HL-60 (cell line): Measurements from ENCODE around the gene EMP1.

Experiments used
- DNase-seq, 2 experiments: peaks; one replicate each; pipeline ENCODE4 v3.0.0-alpha.2; 2010 to 2020; ENCODE audit warnings: low read depth in 1 of 2, low spot score in 1 of 2
- H3K27ac ChIP-seq: fragments of 250-450 bp; sonication (Bioruptor Pico); replicated peaks from 2 replicates; pipeline ENCODE4 v1.5.1; 2020; ENCODE audit warnings: mild to moderate bottlenecking, moderate library complexity
- H3K27me3 ChIP-seq: fragments of 250-450 bp; sonication (Bioruptor Pico); 2 replicates; pipeline ENCODE4 v1.5.1; 2021; ENCODE audit warnings: mild to moderate bottlenecking, moderate library complexity; ENCODE audit not compliant: insufficient read depth, poor library complexity, severe bottlenecking
- H3K4me3 ChIP-seq: replicated peaks from 2 replicates; pipeline ENCODE4 v1.5.1; 2011; ENCODE audit warnings: mild to moderate bottlenecking, control low read depth, low read length; ENCODE audit not compliant: insufficient read depth
- GABPA ChIP-seq: IDR thresholded peaks from 2 replicates; pipeline ENCODE4 v1.6.1; 2012; ENCODE audit warnings: low read depth
- POLR2AphosphoS5 ChIP-seq: IDR thresholded peaks from 2 replicates; pipeline ENCODE4 v1.6.1; 2012; ENCODE audit warnings: low read depth
- SPI1 ChIP-seq: IDR thresholded peaks from 2 replicates; pipeline ENCODE4 v1.6.1; 2012; ENCODE audit warnings: low read depth, mild to moderate bottlenecking, borderline replicate concordance
- TF ChIP-seq, protein P1 (sequence below): IDR thresholded peaks from one replicate; pipeline ENCODE4 v1.5.1; 2011; ENCODE audit warnings: low read length, control low read depth, inconsistent platforms; ENCODE audit not compliant: insufficient read depth
- TF ChIP-seq, protein P2 (sequence below): IDR thresholded peaks from 2 replicates; pipeline ENCODE4 v1.6.1; 2012; ENCODE audit warnings: low read depth; ENCODE audit not compliant: insufficient replicate concordance

The EMP1 gene

DNA sequence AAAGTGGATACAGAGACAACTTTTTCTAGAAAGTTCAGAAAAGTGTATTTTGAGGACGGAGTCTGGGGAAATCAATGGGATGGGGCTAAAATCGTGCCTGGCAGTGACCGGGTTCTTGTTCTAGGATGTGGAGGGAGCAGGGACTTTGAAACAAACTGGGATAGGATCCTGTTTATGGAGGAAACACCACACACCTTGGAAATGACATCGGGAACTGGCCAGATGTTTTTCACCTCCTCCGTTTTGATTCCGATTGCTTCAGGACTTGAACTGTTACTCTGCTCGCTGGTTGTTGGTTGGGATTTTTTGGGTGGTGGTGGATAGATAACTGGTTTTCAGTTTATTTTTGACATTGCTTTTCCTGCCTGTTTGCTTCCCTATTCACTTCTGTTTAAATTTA is 506 bp downstream of the EMP1 start:
- DNase-seq, result no peak

DNA sequence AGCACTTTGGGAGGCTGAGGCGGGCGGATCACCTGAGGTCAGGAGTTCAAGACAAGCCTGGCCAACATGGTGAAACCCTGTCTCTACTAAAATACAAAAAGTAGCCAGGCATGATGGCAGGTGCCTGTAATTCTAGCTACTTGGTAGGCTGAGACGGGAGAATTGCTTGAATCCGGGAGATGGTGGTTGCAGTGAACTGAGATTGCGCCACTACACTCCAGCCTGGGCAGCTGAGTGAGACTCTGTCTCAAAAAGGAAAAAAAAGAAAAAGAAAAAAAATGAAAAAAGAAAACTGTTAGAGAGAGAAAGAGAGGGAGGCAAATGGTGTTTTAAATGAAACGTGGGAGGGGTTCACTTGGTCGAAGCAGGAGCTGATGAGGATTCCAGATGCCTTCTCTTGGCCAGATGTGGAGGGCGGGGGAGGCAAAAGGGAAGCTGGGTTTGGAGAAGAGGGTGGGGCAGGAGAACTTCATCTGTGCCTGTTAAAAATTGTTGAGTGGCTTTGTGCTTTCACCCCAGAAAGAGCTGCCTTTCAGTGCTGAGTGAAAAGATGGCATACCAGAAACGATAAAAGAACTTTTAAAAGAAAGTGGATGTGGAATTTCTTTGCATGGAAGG is 1.1 kb downstream of the EMP1 start:
- TF ChIP-seq, protein P1, sequence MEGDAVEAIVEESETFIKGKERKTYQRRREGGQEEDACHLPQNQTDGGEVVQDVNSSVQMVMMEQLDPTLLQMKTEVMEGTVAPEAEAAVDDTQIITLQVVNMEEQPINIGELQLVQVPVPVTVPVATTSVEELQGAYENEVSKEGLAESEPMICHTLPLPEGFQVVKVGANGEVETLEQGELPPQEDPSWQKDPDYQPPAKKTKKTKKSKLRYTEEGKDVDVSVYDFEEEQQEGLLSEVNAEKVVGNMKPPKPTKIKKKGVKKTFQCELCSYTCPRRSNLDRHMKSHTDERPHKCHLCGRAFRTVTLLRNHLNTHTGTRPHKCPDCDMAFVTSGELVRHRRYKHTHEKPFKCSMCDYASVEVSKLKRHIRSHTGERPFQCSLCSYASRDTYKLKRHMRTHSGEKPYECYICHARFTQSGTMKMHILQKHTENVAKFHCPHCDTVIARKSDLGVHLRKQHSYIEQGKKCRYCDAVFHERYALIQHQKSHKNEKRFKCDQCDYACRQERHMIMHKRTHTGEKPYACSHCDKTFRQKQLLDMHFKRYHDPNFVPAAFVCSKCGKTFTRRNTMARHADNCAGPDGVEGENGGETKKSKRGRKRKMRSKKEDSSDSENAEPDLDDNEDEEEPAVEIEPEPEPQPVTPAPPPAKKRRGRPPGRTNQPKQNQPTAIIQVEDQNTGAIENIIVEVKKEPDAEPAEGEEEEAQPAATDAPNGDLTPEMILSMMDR, result no peak
- TF ChIP-seq, protein P2, sequence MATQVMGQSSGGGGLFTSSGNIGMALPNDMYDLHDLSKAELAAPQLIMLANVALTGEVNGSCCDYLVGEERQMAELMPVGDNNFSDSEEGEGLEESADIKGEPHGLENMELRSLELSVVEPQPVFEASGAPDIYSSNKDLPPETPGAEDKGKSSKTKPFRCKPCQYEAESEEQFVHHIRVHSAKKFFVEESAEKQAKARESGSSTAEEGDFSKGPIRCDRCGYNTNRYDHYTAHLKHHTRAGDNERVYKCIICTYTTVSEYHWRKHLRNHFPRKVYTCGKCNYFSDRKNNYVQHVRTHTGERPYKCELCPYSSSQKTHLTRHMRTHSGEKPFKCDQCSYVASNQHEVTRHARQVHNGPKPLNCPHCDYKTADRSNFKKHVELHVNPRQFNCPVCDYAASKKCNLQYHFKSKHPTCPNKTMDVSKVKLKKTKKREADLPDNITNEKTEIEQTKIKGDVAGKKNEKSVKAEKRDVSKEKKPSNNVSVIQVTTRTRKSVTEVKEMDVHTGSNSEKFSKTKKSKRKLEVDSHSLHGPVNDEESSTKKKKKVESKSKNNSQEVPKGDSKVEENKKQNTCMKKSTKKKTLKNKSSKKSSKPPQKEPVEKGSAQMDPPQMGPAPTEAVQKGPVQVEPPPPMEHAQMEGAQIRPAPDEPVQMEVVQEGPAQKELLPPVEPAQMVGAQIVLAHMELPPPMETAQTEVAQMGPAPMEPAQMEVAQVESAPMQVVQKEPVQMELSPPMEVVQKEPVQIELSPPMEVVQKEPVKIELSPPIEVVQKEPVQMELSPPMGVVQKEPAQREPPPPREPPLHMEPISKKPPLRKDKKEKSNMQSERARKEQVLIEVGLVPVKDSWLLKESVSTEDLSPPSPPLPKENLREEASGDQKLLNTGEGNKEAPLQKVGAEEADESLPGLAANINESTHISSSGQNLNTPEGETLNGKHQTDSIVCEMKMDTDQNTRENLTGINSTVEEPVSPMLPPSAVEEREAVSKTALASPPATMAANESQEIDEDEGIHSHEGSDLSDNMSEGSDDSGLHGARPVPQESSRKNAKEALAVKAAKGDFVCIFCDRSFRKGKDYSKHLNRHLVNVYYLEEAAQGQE, result no peak
- TF ChIP-seq GABPA (no peak), SPI1 (no peak), POLR2AphosphoS5 (no peak)
- DNase-seq, result no peak
- Histone ChIP-seq H3K4me3 (no peak overlapping the region), H3K27ac (no peak overlapping the region), H3K27me3 (no peaks in the 10 kb centered on the region)

More for the DNA sequence above, 506 bp downstream of the EMP1 start:
- TF ChIP-seq, protein P2, result no peak
- TF ChIP-seq GABPA (no peak), SPI1 (no peak), POLR2AphosphoS5 (no peak)
- TF ChIP-seq, protein P1, result no peak
- Histone ChIP-seq H3K27ac (no peak overlapping the region), H3K4me3 (no peak overlapping the region), H3K27me3 (no peaks in the 10 kb centered on the region)

DNA sequence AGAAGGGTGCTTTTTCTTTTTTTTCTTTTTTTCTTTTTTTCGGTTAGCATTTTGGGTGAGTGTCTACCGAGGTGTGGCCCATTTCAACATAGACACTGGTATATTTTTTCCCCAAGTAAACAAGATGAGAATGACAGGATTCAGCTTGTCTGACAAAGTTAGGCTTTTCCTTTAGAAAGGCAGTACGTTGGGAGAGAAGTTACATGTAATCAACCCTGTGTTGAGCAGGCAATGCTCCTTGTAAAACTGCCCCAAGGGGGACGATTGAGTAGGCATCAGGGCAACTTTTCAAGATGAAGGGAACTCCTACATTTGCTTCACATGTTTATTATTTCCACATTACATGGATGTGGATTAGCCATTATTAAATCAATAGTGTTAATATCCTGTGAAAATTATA is 1.7 kb downstream of the EMP1 start:
- H3K27me3 ChIP-seq, result no peaks in the 10 kb centered on the region
- TF ChIP-seq, protein P1, result no peak
- TF ChIP-seq, protein P2, result no peak
- TF ChIP-seq POLR2AphosphoS5, result no peak
- no peak for TF ChIP-seq SPI1
- no peak for TF ChIP-seq GABPA

More for the DNA sequence above, 1.7 kb downstream of the EMP1 start:
- no peak overlapping the region for H3K4me3 ChIP-seq
- DNase-seq, result no peak
- H3K27ac ChIP-seq, result no peak overlapping the region
